Kidney (tissue), 14 donors: ENCODE data around the gene SPINK5. TPM values are rescaled to one million over a fixed set of nuclear protein-coding genes. Genes with fewer than 3 reads are reported as not detected.

Source experiments
- DNase-seq, 5 donors: peaks; one replicate each; pipeline ENCODE4 v3.0.0-alpha.2; 2013 to 2020
- FAIRE-seq: peaks from 2 replicates; lab custom pipeline; 2012; peaks lifted over from hg19 to GRCh38; lab: Jason Lieb, UNC
- H3K27ac ChIP-seq, 2 donors: one replicate each; pipeline ENCODE4 v1.7.0; 2013; ENCODE audit warnings: low read depth in 2 of 2, low read length in 2 of 2, inconsistent platforms in 1 of 2
- H3K27me3 ChIP-seq: one replicate; pipeline ENCODE4 v1.7.1; 2013; ENCODE audit warnings: low read length, inconsistent platforms; ENCODE audit not compliant: control insufficient read depth, insufficient read depth
- H3K36me3 ChIP-seq, 3 donors: one replicate each; pipeline versions ENCODE4 v1.7.0 to v1.7.1; 2013; ENCODE audit warnings: low read length in 3 of 3, control low read depth in 1 of 3, inconsistent platforms in 1 of 3; ENCODE audit not compliant: insufficient read depth in 3 of 3, control insufficient read depth in 2 of 3
- H3K4me1 ChIP-seq, 3 donors: one replicate each; pipeline versions ENCODE4 v1.7.0 to v1.7.1; 2013; ENCODE audit warnings: low read length in 3 of 3, inconsistent platforms in 1 of 3, low read depth in 1 of 3; ENCODE audit not compliant: control insufficient read depth in 2 of 3, insufficient read depth in 2 of 3
- H3K4me3 ChIP-seq, 3 donors: one replicate each; pipeline versions ENCODE4 v1.7.0 to v1.8.1; 2013; ENCODE audit warnings: low read length in 3 of 3, control low read depth in 1 of 3, inconsistent platforms in 1 of 3
- H3K9ac ChIP-seq, 3 donors: one replicate each; pipeline versions ENCODE4 v1.7.0 to v1.7.1; 2013; ENCODE audit warnings: low read length in 3 of 3, control low read depth in 1 of 3, inconsistent platforms in 1 of 3
- H3K9me3 ChIP-seq, 3 donors: one replicate each; pipeline versions ENCODE4 v1.7.0 to v1.7.1; 2013; ENCODE audit warnings: low read length in 3 of 3, control low read depth in 1 of 3, inconsistent platforms in 1 of 3; ENCODE audit not compliant: control insufficient read depth in 2 of 3, insufficient read depth in 1 of 3
- CTCF ChIP-seq: IDR thresholded peaks from 3 replicates; pipeline ENCODE4 v1.5.1; 2012; ENCODE audit warnings: mild to moderate bottlenecking, moderate library complexity, borderline replicate concordance; ENCODE audit not compliant: insufficient read depth; ENCODE audit errors: extremely low read depth
- intact Hi-C: fragments of 100-400 bp; cut with DNase I; formaldehyde crosslinking; loops from one replicate; pipeline ENCODE4 v1.11.1; 2022
- polyA plus RNA-seq: library from polyadenylated mRNA; stranded (reverse); fragments of 350-450 nt; fragmentation: Illumina TruSeq; extraction: RNeasy Lipid Tissue Mini Kit (QIAGEN cat#74804); gene quantifications from one replicate; pipeline ENCODE4 v1.2.3, GENCODE V29; 2014; ENCODE audit warnings: low read depth, low replicate concordance; ENCODE audit not compliant: insufficient read depth
- total RNA-seq: library from RNA; stranded (reverse); fragmentation: NEBNext Ultra II Directional; extraction: Animal tissue kit (Norgen Biotek cat#: 25700); gene quantifications from one replicate; pipeline ENCODE4 v1.2.1, GENCODE V29; 2021
- donor health status: control.
- donor health status: control.
- donor health status: control.
- donor health status: control.
- donor health status: control.
- donor health status: DM: yes; HTN: yes; CAD: no.
- donor health status: Normal renal cell carcinoma (clear cell type).

The SPINK5 gene
- total and polyA plus RNA-seq, 2 donors from 2014 or later: 0.32 to 0.91 TPM

GRCh38 chr5:148152781-148153180 is 89.0 kb downstream of the SPINK5 start:
- FAIRE-seq: no peak
- Histone ChIP-seq H3K36me3 (no peaks in the 10 kb centered on the region), H3K9me3 (no peaks in the 10 kb centered on the region), H3K27ac (no peak overlapping the region), H3K27me3 (no peaks in the 10 kb centered on the region), H3K4me1 (no peaks in the 10 kb centered on the region), H3K9ac (no peak overlapping the region), H3K4me3 (no peak overlapping the region)
- TF ChIP-seq CTCF: no peak
- intact Hi-C loops: no loop called here
- no peak for DNase-seq

DNA sequence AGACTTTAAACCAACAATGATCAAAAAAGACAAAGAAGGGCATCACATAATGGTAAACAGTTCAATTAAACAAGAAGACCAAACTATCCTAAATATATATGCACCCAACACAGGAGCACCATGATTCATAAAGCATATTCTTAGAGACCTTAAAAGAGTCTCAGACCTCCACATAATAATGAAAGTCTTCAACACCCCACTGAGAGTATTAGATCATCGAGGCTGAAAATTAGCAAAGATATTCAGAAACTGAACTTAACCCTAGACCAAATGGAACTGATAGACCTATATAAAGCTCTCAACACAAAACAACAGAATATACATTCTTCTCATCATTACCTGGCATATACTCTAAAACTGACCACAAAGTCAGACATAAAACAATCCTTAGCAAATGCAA is 92.8 kb downstream of the SPINK5 start:
- Histone ChIP-seq H3K9ac (no peak overlapping the region), H3K9me3 (no peaks in the 10 kb centered on the region), H3K27ac (no peak overlapping the region), H3K4me1 (no peaks in the 10 kb centered on the region), H3K4me3 (no peak overlapping the region), H3K27me3 (no peaks in the 10 kb centered on the region), H3K36me3 (no peaks in the 10 kb centered on the region)
- intact Hi-C loops: no loop called here
- no peak for TF ChIP-seq CTCF
- no peak for DNase-seq
- no peak for FAIRE-seq

GRCh38 chr5:148162038-148162437 is 98.3 kb downstream of the SPINK5 start:
- Histone ChIP-seq H3K9ac (no peak overlapping the region), H3K4me3 (no peak overlapping the region), H3K4me1 (no peaks in the 10 kb centered on the region), H3K9me3 (no peaks in the 10 kb centered on the region), H3K27ac (no peak overlapping the region), H3K36me3 (no peaks in the 10 kb centered on the region), H3K27me3 (no peaks in the 10 kb centered on the region)
- intact Hi-C loops: no loop called here
- no peak for FAIRE-seq
- no peak for DNase-seq
- TF ChIP-seq CTCF: no peak

DNA sequence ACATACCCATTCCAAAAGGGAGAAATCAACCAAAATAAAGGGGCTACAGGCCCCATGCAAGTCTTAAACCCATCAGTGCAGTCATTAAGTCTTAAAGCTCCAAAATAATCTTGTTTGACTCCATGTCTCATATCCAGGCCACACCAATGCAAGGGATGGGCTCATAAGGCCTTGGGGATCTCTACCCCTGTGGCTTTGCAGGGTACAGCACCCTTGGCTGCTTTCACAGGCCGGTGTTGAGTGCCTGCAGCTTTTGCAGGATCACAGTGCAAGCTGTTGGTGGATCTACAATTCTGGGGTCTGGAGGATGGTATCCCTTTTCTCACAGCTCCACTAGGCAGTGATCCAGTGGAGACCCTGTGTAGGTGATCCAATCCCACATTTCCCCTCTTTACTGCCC is 99.6 kb downstream of the SPINK5 start:
- H3K4me1 ChIP-seq: no peaks in the 10 kb centered on the region
- no peak for DNase-seq
- TF ChIP-seq CTCF: no peak
- H3K9me3 ChIP-seq: no peaks in the 10 kb centered on the region
- no peaks in the 10 kb centered on the region for H3K36me3 ChIP-seq
- no peak for FAIRE-seq
- no peak overlapping the region for H3K9ac ChIP-seq
- H3K27ac ChIP-seq: no peak overlapping the region
- intact Hi-C loops: no loop called here
- no peaks in the 10 kb centered on the region for H3K27me3 ChIP-seq
- H3K4me3 ChIP-seq: no peak overlapping the region
